ENCODE data around the gene RYR1.

RYR1 gene

GRCh38 chr19:38417544-38418506, 15.7 kb upstream of the RYR1 start:
- Histone ChIP-seq H3K9ac (ENCODE audit: low read length) (peak overlapping the region; percentile 26; the same call in 1 of the 2 replicates), H3K27me3 (ENCODE audit: low read depth, low read length) (no peaks in the 10 kb centered on the region), H3K4me1 (ENCODE audit: low read length) (peaks cover 36% of the 10 kb centered on the region), H4K20me1 (ENCODE audit: insufficient read depth, low read length) (0 out of 2 replicates have a peak, but pooled peaks cover 4% of the 10 kb centered on the region), H2AFZ (ENCODE audit: low read depth, low read length) (no peak overlapping the region), H3K79me2 (ENCODE audit: low read length) (peaks cover under 1% of the 10 kb centered on the region), H3K36me3 (replicated peaks; ENCODE audit: low read depth, low read length) (peaks cover 57% of the 10 kb centered on the region), H3K27ac (ENCODE audit: low read length) (peak overlapping the region; percentile 36), H3K9me3 (ENCODE audit: insufficient read depth, low read length) (no peaks in the 10 kb centered on the region), H3K4me2 (ENCODE audit: low read length) (peak overlapping the region; percentile 70), H3K4me3 (ENCODE audit: low read length) (peak overlapping the region; percentile 66)
- TF ChIP-seq EZH2phosphoT487 (IDR thresholded peaks at IDR 0.05; ENCODE audit: low read depth), result no peak
- 0 out of 2 replicates have a peak, but pooled peaks have one; percentile 10 for TF ChIP-seq CTCF (IDR thresholded peaks at IDR 0.05; ENCODE audit: low read depth, low read length)

- Histone ChIP-seq H3K79me2 (ENCODE audit: low read length) (peaks cover 27% of the 10 kb centered on the region), H3K4me2 (ENCODE audit: low read length) (no peak overlapping the region)
- TF ChIP-seq CTCF (IDR thresholded peaks at IDR 0.05; ENCODE audit: low read depth, low read length), result no peak
Observed at GRCh38 chr19:38420935-38421334, 12.6 kb upstream of the RYR1 start.

GRCh38 chr19:38421856-38422255, 11.6 kb upstream of the RYR1 start:
- peaks cover 52% of the 10 kb centered on the region for H3K36me3 ChIP-seq (replicated peaks; ENCODE audit: low read depth, low read length)
- H2AFZ ChIP-seq (ENCODE audit: low read depth, low read length), result no peak overlapping the region
- peaks cover 27% of the 10 kb centered on the region for H3K79me2 ChIP-seq (ENCODE audit: low read length)
- peaks cover 61% of the 10 kb centered on the region for H3K4me1 ChIP-seq (ENCODE audit: low read length)
- no peak overlapping the region for H3K4me2 ChIP-seq (ENCODE audit: low read length)
- no peak overlapping the region for H3K4me3 ChIP-seq (ENCODE audit: low read length)
- no peak overlapping the region for H3K27ac ChIP-seq (ENCODE audit: low read length)
- H3K27me3 ChIP-seq (ENCODE audit: low read depth, low read length), result no peaks in the 10 kb centered on the region
- 0 out of 2 replicates have a peak, but pooled peaks cover 4% of the 10 kb centered on the region for H4K20me1 ChIP-seq (ENCODE audit: insufficient read depth, low read length)
- H3K9me3 ChIP-seq (ENCODE audit: insufficient read depth, low read length), result no peaks in the 10 kb centered on the region
- no peak overlapping the region for H3K9ac ChIP-seq (ENCODE audit: low read length)
- TF ChIP-seq EZH2phosphoT487 (IDR thresholded peaks at IDR 0.05; ENCODE audit: low read depth) (no peak), CTCF (IDR thresholded peaks at IDR 0.05; ENCODE audit: low read depth, low read length) (no peak)

More at GRCh38 chr19:38420935-38421334, 12.6 kb upstream of the RYR1 start:
- H3K4me1 ChIP-seq (ENCODE audit: low read length), result peaks cover 59% of the 10 kb centered on the region
- no peaks in the 10 kb centered on the region for H3K27me3 ChIP-seq (ENCODE audit: low read depth, low read length)
- H4K20me1 ChIP-seq (ENCODE audit: insufficient read depth, low read length), result 0 out of 2 replicates have a peak, but pooled peaks cover 4% of the 10 kb centered on the region
- no peak overlapping the region for H3K27ac ChIP-seq (ENCODE audit: low read length)
- no peaks in the 10 kb centered on the region for H3K9me3 ChIP-seq (ENCODE audit: insufficient read depth, low read length)
- no peak overlapping the region for H2AFZ ChIP-seq (ENCODE audit: low read depth, low read length)
- H3K4me3 ChIP-seq (ENCODE audit: low read length), result no peak overlapping the region
- H3K36me3 ChIP-seq (replicated peaks; ENCODE audit: low read depth, low read length), result peaks cover 56% of the 10 kb centered on the region
- no peak overlapping the region for H3K9ac ChIP-seq (ENCODE audit: low read length)

GRCh38 chr19:38422438-38422837, 11.1 kb upstream of the RYR1 start:
- no peak for TF ChIP-seq CTCF (IDR thresholded peaks at IDR 0.05; ENCODE audit: low read depth, low read length)
- TF ChIP-seq EZH2phosphoT487 (IDR thresholded peaks at IDR 0.05; ENCODE audit: low read depth), result no peak
- Histone ChIP-seq H3K79me2 (ENCODE audit: low read length) (peaks cover 27% of the 10 kb centered on the region), H3K4me1 (ENCODE audit: low read length) (peaks cover 55% of the 10 kb centered on the region), H3K27me3 (ENCODE audit: low read depth, low read length) (no peaks in the 10 kb centered on the region), H3K36me3 (replicated peaks; ENCODE audit: low read depth, low read length) (peaks cover 46% of the 10 kb centered on the region), H2AFZ (ENCODE audit: low read depth, low read length) (no peak overlapping the region), H3K9me3 (ENCODE audit: insufficient read depth, low read length) (no peaks in the 10 kb centered on the region), H4K20me1 (ENCODE audit: insufficient read depth, low read length) (0 out of 2 replicates have a peak, but pooled peaks cover 4% of the 10 kb centered on the region), H3K27ac (ENCODE audit: low read length) (no peak overlapping the region), H3K4me3 (ENCODE audit: low read length) (no peak overlapping the region), H3K4me2 (ENCODE audit: low read length) (no peak overlapping the region), H3K9ac (ENCODE audit: low read length) (no peak overlapping the region)

All from OCI-LY3 (cell line).